WTC11 (cell line): Measurements from ENCODE around the gene ZNRF1. TPM values are rescaled to one million over a fixed set of nuclear protein-coding genes. Genes with fewer than 3 reads are reported as not detected.

Source experiments
- ATAC-seq: fragments of 200-7000 bp; cut with Tn5 transposase; 2 replicates; pipeline ENCODE4 v1.10.0; 2021; ENCODE audit warnings: mild to moderate bottlenecking, moderate library complexity
- CTCF ChIA-PET: fragments of 300-600 bp; sonication (Branson Sonifier 250); formaldehyde crosslinking; loops from one replicate; lab custom pipeline; 2021; ENCODE audit warnings: antibody characterized with exemption; lab: Charles Lee
- POLR2A ChIA-PET: fragments of 350-600 bp; sonication (Branson Sonifier 250); formaldehyde crosslinking; loops from one replicate; lab custom pipeline; 2021; ENCODE audit warnings: antibody characterized with exemption; lab: Charles Lee
- DNase-seq: peaks from one replicate; pipeline ENCODE4 v3.0.0; 2021; ENCODE audit warnings: low spot score
- H3K27ac Mint-ChIP-seq: 2 replicates; pipeline ENCODE4 v1.8.0; 2021; ENCODE audit warnings: mixed read lengths
- H3K27me3 Mint-ChIP-seq: 2 replicates; pipeline ENCODE4 v1.8.0; 2021; ENCODE audit warnings: low read depth, mild to moderate bottlenecking, moderate library complexity, mixed read lengths
- H3K36me3 Mint-ChIP-seq: 2 replicates; pipeline ENCODE4 v1.8.0; 2021; ENCODE audit warnings: mixed read lengths
- H3K4me1 Mint-ChIP-seq: 2 replicates; pipeline ENCODE4 v1.8.0; 2022; ENCODE audit warnings: mixed read lengths
- H3K4me3 Mint-ChIP-seq: 2 replicates; pipeline ENCODE4 v1.8.0; 2021; ENCODE audit warnings: mild to moderate bottlenecking, moderate library complexity, mixed read lengths
- H3K9me3 Mint-ChIP-seq: 2 replicates; pipeline ENCODE4 v1.8.0; 2021; ENCODE audit warnings: mixed read lengths
- ARID4B ChIP-seq: sonication (generic); formaldehyde crosslinking; IDR thresholded peaks from 2 replicates; pipeline ENCODE4 v1.8.0; 2023; ENCODE audit warnings: missing genetic modification reagents, mild to moderate bottlenecking, borderline replicate concordance
- ATF1 ChIP-seq: sonication (generic); formaldehyde crosslinking; IDR thresholded peaks from 2 replicates; pipeline ENCODE4 v1.8.1; 2023; ENCODE audit warnings: mild to moderate bottlenecking, moderate library complexity, missing genetic modification reagents
- ATF6 ChIP-seq: sonication (generic); formaldehyde crosslinking; IDR thresholded peaks from 2 replicates; pipeline ENCODE4 v1.8.1; 2023; ENCODE audit warnings: mild to moderate bottlenecking, missing genetic modification reagents
- CTCF ChIP-seq: fragments of 200-600 bp; IDR thresholded peaks from 2 replicates; pipeline ENCODE4 v1.8.0; 2022; ENCODE audit warnings: antibody characterized with exemption
- E2F5 ChIP-seq: sonication (generic); formaldehyde crosslinking; IDR thresholded peaks from 2 replicates; pipeline ENCODE4 v1.8.1; 2022; ENCODE audit warnings: mild to moderate bottlenecking, moderate library complexity, missing genetic modification reagents
- GABPB1 ChIP-seq: sonication (generic); formaldehyde crosslinking; IDR thresholded peaks from 2 replicates; pipeline ENCODE4 v1.8.1; 2023; ENCODE audit warnings: mild to moderate bottlenecking, missing genetic modification reagents
- KAT7 ChIP-seq: sonication (generic); formaldehyde crosslinking; IDR thresholded peaks from 2 replicates; pipeline ENCODE4 v1.8.1; 2023; ENCODE audit warnings: missing genetic modification reagents, mild to moderate bottlenecking, borderline replicate concordance
- MXD4 ChIP-seq: fragments of 250-450 bp; sonication (Bioruptor Pico); IDR thresholded peaks from 2 replicates; pipeline ENCODE4 v1.8.0; 2021; ENCODE audit warnings: mild to moderate bottlenecking, moderate library complexity, borderline replicate concordance
- SMAD4 ChIP-seq: sonication (generic); formaldehyde crosslinking; IDR thresholded peaks from 2 replicates; pipeline ENCODE4 v1.8.0; 2022; ENCODE audit warnings: mild to moderate bottlenecking, missing genetic modification reagents
- TCF7 ChIP-seq: sonication (generic); formaldehyde crosslinking; IDR thresholded peaks from 2 replicates; pipeline ENCODE4 v1.8.0; 2022; ENCODE audit warnings: mild to moderate bottlenecking, low read depth, missing genetic modification reagents, moderate library complexity
- USF1 ChIP-seq: sonication (generic); formaldehyde crosslinking; IDR thresholded peaks from 2 replicates; pipeline ENCODE4 v1.8.0; 2022; ENCODE audit warnings: mild to moderate bottlenecking, missing genetic modification reagents
- ZBTB43 ChIP-seq: sonication (generic); formaldehyde crosslinking; IDR thresholded peaks from 2 replicates; pipeline ENCODE4 v1.8.1; 2023; ENCODE audit warnings: mild to moderate bottlenecking, missing genetic modification reagents
- ZNF121 ChIP-seq: sonication (generic); formaldehyde crosslinking; IDR thresholded peaks from 2 replicates; pipeline ENCODE4 v1.8.0; 2023; ENCODE audit warnings: missing genetic modification reagents
- ZNF281 ChIP-seq: sonication (generic); formaldehyde crosslinking; IDR thresholded peaks from 2 replicates; pipeline ENCODE4 v1.8.0; 2023; ENCODE audit warnings: mild to moderate bottlenecking, missing genetic modification reagents
- ZNF317 ChIP-seq: sonication (generic); formaldehyde crosslinking; IDR thresholded peaks from 2 replicates; pipeline ENCODE4 v1.8.1; 2023; ENCODE audit warnings: low read depth, mild to moderate bottlenecking, moderate library complexity, missing genetic modification reagents, borderline replicate concordance
- ZNF416 ChIP-seq: fragments of 250-450 bp; sonication (Bioruptor Pico); IDR thresholded peaks from 2 replicates; pipeline ENCODE4 v1.9.0; 2021; ENCODE audit warnings: mild to moderate bottlenecking, inconsistent platforms
- ZNF671 ChIP-seq: fragments of 250-450 bp; sonication (Bioruptor Pico); IDR thresholded peaks from 2 replicates; pipeline ENCODE4 v1.8.0; 2021; ENCODE audit warnings: mild to moderate bottlenecking
- ZSCAN18 ChIP-seq: fragments of 250-450 bp; sonication (Bioruptor Pico); IDR thresholded peaks from 2 replicates; pipeline ENCODE4 v2.1.2; 2022; ENCODE audit warnings: mild to moderate bottlenecking, moderate library complexity
- total RNA-seq: library from RNA; stranded (reverse); gene quantifications from 3 replicates; pipeline ENCODE4 v1.2.3, GENCODE V29; 2021

Gene ZNRF1
- total RNA-seq, 1 experiment from 2014 or later, result 47.6 TPM

GRCh38 chr16:75101635-75102034, 102.8 kb downstream of the ZNRF1 start (continued):
- TF ChIP-seq ZBTB43 (CRISPR knock-in tag) (no peak), GABPB1 (no peak), TCF7 (no peak), ZNF121 (CRISPR knock-in tag) (no peak), USF1 (CRISPR knock-in tag) (no peak), ZNF416 (CRISPR knock-in tag) (no peak), ZSCAN18 (CRISPR knock-in tag) (no peak), ARID4B (CRISPR knock-in tag) (no peak), E2F5 (no peak), CTCF (no peak), ZNF281 (CRISPR knock-in tag) (no peak), KAT7 (no peak)

- Mint-ChIP-seq H3K27ac (no peak overlapping the region), H3K9me3 (peaks cover 6% of the 10 kb centered on the region), H3K27me3 (no peaks in the 10 kb centered on the region), H3K36me3 (peaks cover 9% of the 10 kb centered on the region), H3K4me3 (no peak overlapping the region), H3K4me1 (peaks cover 37% of the 10 kb centered on the region)
- POLR2A ChIA-PET, result no interaction called here
- no peak for ATAC-seq
- TF ChIP-seq ZNF317 (CRISPR knock-in tag) (no peak), CTCF (no peak), ATF1 (CRISPR knock-in tag) (no peak), ZNF671 (no peak), MXD4 (CRISPR knock-in tag) (no peak), SMAD4 (no peak), ATF6 (no peak), KAT7 (no peak)
- CTCF ChIA-PET, result interaction anchor here (1.6 to 9.3 kb wide), 2 partner anchors 7 to 104 kb away, joined by 7 to 135 read pairs; partner anchors contain the start of gene ZNRF1
- no peak for DNase-seq
These were observed 103.8 kb downstream of the ZNRF1 start for GRCh38 chr16:75102595-75102994.
